ENCODE measurements around the gene STK16. TPM values are rescaled to one million over a fixed set of nuclear protein-coding genes. Genes with fewer than 3 reads are reported as not detected.

Gene STK16
- total RNA-seq, 3 donors from 2014 or later: 13.1 to 18.1 (median 16.4) TPM

DNA sequence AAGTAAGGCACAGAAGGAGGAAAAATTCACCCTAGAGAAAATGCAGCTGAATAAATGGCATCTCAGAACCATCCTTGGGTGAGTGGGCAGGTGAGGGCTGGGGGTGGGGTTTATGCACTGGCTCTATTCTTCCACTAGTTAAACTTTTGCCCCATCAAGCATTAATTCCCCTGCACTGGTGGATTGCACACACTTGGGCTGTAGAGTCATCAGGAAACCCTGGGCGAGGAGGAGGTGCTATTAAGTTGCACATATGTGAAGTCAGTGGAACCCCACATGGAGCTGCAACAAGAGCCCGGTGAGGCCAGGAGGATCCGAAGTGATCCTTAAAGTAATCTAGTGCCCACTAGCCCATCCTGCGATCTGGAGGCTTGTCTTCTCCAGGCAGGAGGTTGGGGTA is 27.1 kb downstream of the STK16 start:
- H3K36me3 ChIP-seq: no peaks in the 10 kb centered on the region
- H3K27ac ChIP-seq: no peak overlapping the region
- no peak for DNase-seq (ENCODE audit: low spot score in 2 of 2)
- intact Hi-C loops (cut with DNase I; ENCODE audit: low total_unique reads): no loop called here
- H3K4me1 ChIP-seq: no peaks in the 10 kb centered on the region
- no peak for TF ChIP-seq CTCF (IDR thresholded peaks at IDR 0.05)
- TF ChIP-seq POLR2AphosphoS5 (IDR thresholded peaks at IDR 0.05): no peak
- no peak for TF ChIP-seq POLR2A (IDR thresholded peaks at IDR 0.05)
- no peaks in the 10 kb centered on the region for H3K9me3 ChIP-seq
- no peak overlapping the region for H3K4me3 ChIP-seq
- H3K27me3 ChIP-seq: no peaks in the 10 kb centered on the region

GRCh38 chr2:219272995-219273394 is 27.7 kb downstream of the STK16 start:
- Histone ChIP-seq H3K4me1 (peaks cover 1 to 3% of the 10 kb centered on the region in 2 donors), H3K27ac (no peak overlapping the region), H3K27me3 (no peaks in the 10 kb centered on the region), H3K9me3 (no peaks in the 10 kb centered on the region), H3K36me3 (no peaks in the 10 kb centered on the region), H3K4me3 (no peak overlapping the region)
- no peak for DNase-seq (ENCODE audit: low spot score in 2 of 2)
- intact Hi-C loops (cut with DNase I; ENCODE audit: low total_unique reads): no loop called here
- TF ChIP-seq CTCF (IDR thresholded peaks at IDR 0.05) (no peak), POLR2A (IDR thresholded peaks at IDR 0.05) (no peak)

- TF ChIP-seq POLR2AphosphoS5 (IDR thresholded peaks at IDR 0.05) (peak in 1 of 3 donors; percentile 46), POLR2A (IDR thresholded peaks at IDR 0.05) (no peak)
- peak; percentile 74 to 91 for DNase-seq (ENCODE audit: low spot score in 2 of 2)
- Histone ChIP-seq H3K27me3 (no peaks in the 10 kb centered on the region), H3K9me3 (no peaks in the 10 kb centered on the region), H3K27ac (peak overlapping the region; percentile 98), H3K36me3 (no peaks in the 10 kb centered on the region), H3K4me3 (peak overlapping the region in 1 of 3 donors; percentile 44), H3K4me1 (peaks cover 8 to 9% of the 10 kb centered on the region in 2 donors)
- intact Hi-C loops (cut with DNase I; ENCODE audit: low total_unique reads): no loop called here
Observed at GRCh38 chr2:219273937-219274336, 28.7 kb downstream of the STK16 start.

GRCh38 chr2:219274361-219274921 is 29.2 kb downstream of the STK16 start:
- peaks cover 8 to 9% of the 10 kb centered on the region in 2 donors for H3K4me1 ChIP-seq
- peak in 1 of 2 donors; percentile 88 for DNase-seq (ENCODE audit: low spot score in 2 of 2)
- TF ChIP-seq POLR2A (IDR thresholded peaks at IDR 0.05): no peak
- peak in 1 of 3 donors; percentile 32 for TF ChIP-seq POLR2AphosphoS5 (IDR thresholded peaks at IDR 0.05)
- H3K9me3 ChIP-seq: no peaks in the 10 kb centered on the region
- no peaks in the 10 kb centered on the region for H3K36me3 ChIP-seq
- H3K4me3 ChIP-seq: peak overlapping the region in 1 of 3 donors; percentile 44
- intact Hi-C loops (cut with DNase I; ENCODE audit: low total_unique reads): no loop called here
- H3K27ac ChIP-seq: peak overlapping the region; percentile 98
- no peaks in the 10 kb centered on the region for H3K27me3 ChIP-seq

DNA sequence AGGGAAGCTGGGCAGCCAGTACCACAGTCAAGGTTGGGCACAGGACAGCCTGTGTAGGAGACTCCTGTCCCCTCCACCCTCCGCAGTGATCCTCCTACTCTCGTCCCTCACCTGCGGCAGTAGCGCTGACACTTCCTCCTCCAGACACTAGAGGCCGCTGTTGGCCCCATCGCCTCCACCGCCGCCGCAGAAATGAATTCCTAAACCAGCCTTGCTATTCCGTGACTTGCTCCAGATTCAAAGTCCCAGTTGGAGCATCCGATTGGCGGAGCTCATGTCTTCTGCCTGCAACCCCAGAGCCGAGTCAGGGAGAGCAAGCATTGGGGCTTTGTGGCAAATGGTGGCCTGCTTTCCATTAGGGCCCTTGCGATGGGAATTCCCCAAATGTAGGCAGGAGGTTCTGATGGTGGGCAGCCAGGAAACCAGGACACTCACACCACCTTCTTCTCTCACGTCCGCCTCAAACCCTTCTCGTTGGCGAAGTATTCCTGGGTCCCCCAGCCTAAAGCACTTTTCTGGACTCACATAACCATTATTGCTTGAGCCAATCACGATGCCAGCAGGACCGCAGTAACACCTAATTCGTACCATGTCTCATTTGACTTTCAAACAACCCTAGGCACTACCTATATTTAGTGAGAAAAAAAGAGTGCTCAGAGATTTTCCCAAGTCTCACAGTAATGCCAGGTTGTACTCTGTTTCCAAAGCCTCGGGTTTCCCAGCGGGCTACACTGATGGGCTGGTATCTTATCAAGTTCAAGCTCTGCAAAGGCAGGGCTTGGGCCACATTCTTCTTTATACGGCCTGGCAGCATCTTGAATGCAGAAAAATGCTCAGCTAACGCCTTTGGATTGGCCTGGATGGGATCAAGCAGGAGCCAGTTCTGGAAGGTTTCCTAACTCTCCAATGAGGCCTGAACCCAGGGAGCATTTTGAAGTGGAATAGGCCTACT is 32.7 kb downstream of the STK16 start:
- Histone ChIP-seq H3K4me1 (peaks cover 13 to 16% of the 10 kb centered on the region in 2 donors), H3K27ac (peak overlapping the region; percentile 98)
- intact Hi-C loops (cut with DNase I; ENCODE audit: low total_unique reads): loop anchor here (2.0 kb wide), 1 partner anchor 41 kb away; no protein-coding TSS in a partner anchor

More for the DNA sequence above, 32.7 kb downstream of the STK16 start:
- TF ChIP-seq CTCF (IDR thresholded peaks at IDR 0.05) (peak; percentile 88 to 98 (median 91)), POLR2A (IDR thresholded peaks at IDR 0.05) (no peak), POLR2AphosphoS5 (IDR thresholded peaks at IDR 0.05) (peak in 1 of 3 donors; percentile 37)
- Histone ChIP-seq H3K4me3 (peak overlapping the region in 2 of 3 donors; percentile 13 to 87), H3K9me3 (no peaks in the 10 kb centered on the region), H3K27me3 (no peaks in the 10 kb centered on the region), H3K36me3 (no peaks in the 10 kb centered on the region)
- DNase-seq (ENCODE audit: low spot score in 2 of 2): peak; percentile 77 to 87

Measured in breast epithelium (tissue), 4 donors.